HG03139 (cell line): ENCODE data around the gene LMO7.

Source experiments
- ATAC-seq: cut with Tn5 transposase; IDR thresholded peaks from one replicate; pipeline ENCODE4 v1.9.1; 2021; ENCODE audit not compliant: unreplicated experiment

The LMO7 gene

GRCh38 chr13:75797239-75797638 is 161.1 kb downstream of the LMO7 start:
- ATAC-seq, result no peak

GRCh38 chr13:75797719-75798118 is 161.6 kb downstream of the LMO7 start:
- no peak for ATAC-seq

- ATAC-seq, result no peak
These were observed 162.5 kb downstream of the LMO7 start for GRCh38 chr13:75798353-75799255.

GRCh38 chr13:75800545-75800944 is 164.4 kb downstream of the LMO7 start:
- no peak for ATAC-seq

- no peak for ATAC-seq
These were observed 165.3 kb downstream of the LMO7 start for GRCh38 chr13:75801388-75801945.

GRCh38 chr13:75802161-75802560 is 166.0 kb downstream of the LMO7 start:
- ATAC-seq, result no peak

- peak; percentile 81 for ATAC-seq
These were observed 167.1 kb downstream of the LMO7 start for GRCh38 chr13:75803164-75803611.

- no peak for ATAC-seq
These were observed 167.9 kb downstream of the LMO7 start for GRCh38 chr13:75804054-75804453.

GRCh38 chr13:75804605-75805004 is 168.5 kb downstream of the LMO7 start:
- no peak for ATAC-seq

GRCh38 chr13:75806117-75806516 is 170.0 kb downstream of the LMO7 start:
- ATAC-seq, result no peak

- ATAC-seq, result no peak
These were observed 175.2 kb downstream of the LMO7 start for GRCh38 chr13:75811361-75811760.

- ATAC-seq, result no peak
These were observed 175.7 kb downstream of the LMO7 start for GRCh38 chr13:75811841-75812240.

GRCh38 chr13:75812751-75813181 is 176.6 kb downstream of the LMO7 start:
- no peak for ATAC-seq

- ATAC-seq, result no peak
These were observed 177.2 kb downstream of the LMO7 start for GRCh38 chr13:75813323-75813722.

- no peak for ATAC-seq
These were observed 182.2 kb downstream of the LMO7 start for GRCh38 chr13:75818179-75818967.

GRCh38 chr13:75818968-75819225 is 182.8 kb downstream of the LMO7 start:
- ATAC-seq, result no peak

GRCh38 chr13:75825161-75825560 is 189.0 kb downstream of the LMO7 start:
- ATAC-seq, result no peak

GRCh38 chr13:75825594-75825993 is 189.5 kb downstream of the LMO7 start:
- ATAC-seq, result no peak

GRCh38 chr13:75826391-75826790 is 190.3 kb downstream of the LMO7 start:
- no peak for ATAC-seq

GRCh38 chr13:75829830-75830229 is 193.7 kb downstream of the LMO7 start:
- ATAC-seq, result no peak

- no peak for ATAC-seq
These were observed 194.7 kb downstream of the LMO7 start for GRCh38 chr13:75830842-75831241.

GRCh38 chr13:75831389-75831788 is 195.3 kb downstream of the LMO7 start:
- no peak for ATAC-seq
